GM19468 (cell line): Measurements from ENCODE around the gene CS.
"Not testable (repeated sequence)": the region's sequence is repeated elsewhere in the genome, so short reads cannot be mapped to it uniquely, and the experiment has no call there.

Experiments
- ATAC-seq: cut with Tn5 transposase; IDR thresholded peaks from one replicate; pipeline ENCODE4 v1.9.1; 2021; ENCODE audit warnings: mild to moderate bottlenecking, moderate library complexity, moderate number of reproducible peaks; ENCODE audit not compliant: unreplicated experiment; ENCODE audit errors: extremely low read depth

Gene CS

DNA sequence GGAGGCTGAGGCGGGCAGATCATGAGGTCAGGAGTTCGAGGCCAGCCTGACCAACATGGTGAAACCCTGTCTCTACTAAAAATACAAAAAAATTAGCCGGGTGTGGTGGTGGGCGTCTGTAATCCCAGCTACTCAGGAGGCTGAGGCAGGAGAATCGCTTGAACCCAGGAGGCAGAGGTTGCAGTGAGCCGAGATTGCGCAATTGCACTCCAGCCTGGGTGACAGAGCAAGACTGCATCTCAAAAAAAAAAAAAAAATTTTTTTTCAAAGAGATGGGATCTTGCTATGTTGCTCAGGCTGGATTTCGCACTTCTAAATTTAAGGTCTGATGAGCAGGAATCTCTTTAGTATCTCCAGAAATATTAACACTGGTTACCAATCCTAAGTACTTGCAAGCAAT, 21.5 kb upstream of the CS start:
- not testable (repeated sequence) for ATAC-seq

- ATAC-seq: no peak
Observed at GRCh38 chr12:56321027-56321426, 20.9 kb upstream of the CS start.

GRCh38 chr12:56317675-56318074, 17.5 kb upstream of the CS start:
- ATAC-seq: no peak

GRCh38 chr12:56315622-56316473, 15.7 kb upstream of the CS start, which contains the start of gene CNPY2:
Gene CNPY2 (minus strand): TSS chr12:56315988. CDS start chr12:56315217, 771 bp downstream.
- ATAC-seq: peak; percentile 83

GRCh38 chr12:56315249-56315621, 15.1 kb upstream of the CS start:
- ATAC-seq: no peak

DNA sequence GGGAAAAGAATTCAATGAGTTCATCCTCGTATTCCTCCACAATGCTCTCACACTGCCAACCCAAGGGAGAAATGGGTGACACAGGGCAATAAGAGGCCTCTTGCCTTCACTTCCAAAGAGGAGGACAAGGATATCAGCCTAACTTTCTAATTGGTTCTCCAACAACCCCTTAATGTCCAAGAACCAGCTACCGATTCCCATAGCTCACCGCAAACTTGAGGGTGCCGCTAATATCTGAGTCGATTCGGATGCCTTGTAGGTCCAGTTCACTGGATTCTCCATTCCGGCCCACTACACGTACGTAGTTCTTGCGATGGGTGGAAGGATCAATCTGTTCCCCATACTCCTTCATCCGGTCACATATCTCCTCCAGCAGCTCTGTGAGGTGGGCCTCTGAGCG, 10.9 kb upstream of the CS start:
- no peak for ATAC-seq

DNA sequence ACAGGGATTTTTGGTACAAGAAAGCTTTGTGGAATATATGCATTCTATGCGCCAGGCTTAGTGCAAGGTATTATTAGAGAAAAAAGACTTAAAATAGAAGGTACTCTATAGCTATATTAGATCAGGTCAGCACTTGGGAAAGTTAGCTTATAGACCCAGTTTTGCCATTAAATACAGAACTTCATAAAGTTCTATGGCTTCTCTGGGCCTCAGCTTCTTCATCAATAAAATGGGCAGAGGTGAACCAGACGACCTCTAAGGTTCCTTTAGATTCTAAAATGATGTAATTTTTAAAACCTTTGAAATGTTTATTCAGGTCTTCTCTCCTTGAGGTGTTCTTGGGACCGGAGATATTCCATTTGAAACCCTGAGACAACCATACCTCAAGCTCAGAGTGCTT, 8.6 kb upstream of the CS start:
- ATAC-seq: no peak

- no peak for ATAC-seq
Observed at GRCh38 chr12:56307221-56307965, 7.3 kb upstream of the CS start.

DNA sequence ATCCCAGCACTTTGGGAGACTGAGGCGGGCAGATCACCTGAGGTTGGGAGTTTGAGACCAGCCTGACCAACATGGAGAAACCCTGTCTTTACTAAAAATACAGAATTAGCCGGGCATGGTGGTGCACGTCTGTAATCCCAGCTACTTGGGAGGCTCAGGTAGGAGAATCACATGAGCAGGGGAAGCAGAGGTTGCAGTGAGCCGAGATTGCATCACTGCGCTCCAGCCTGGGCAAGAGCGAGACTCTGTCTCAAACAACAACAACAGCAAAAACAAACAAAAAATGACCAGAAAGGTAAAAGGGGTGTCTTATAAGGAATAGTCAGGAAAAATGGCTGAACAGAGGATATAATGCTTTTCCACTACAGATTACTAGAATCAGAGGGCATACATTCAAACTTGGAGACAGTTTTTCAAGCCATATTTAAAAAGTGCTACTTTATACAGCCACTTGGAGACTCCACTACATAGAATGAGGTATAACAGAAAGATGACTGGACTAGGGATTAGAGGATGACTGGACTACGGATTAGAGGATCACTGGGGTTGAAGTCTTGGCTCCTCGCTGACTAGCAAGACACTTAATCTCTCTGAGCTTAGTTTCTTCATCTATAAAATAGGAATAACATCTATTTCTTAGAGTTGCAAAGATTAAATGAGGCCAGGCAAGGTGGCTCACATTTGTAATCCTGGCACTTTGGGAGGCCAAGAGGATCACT, 4.9 kb upstream of the CS start:
- ATAC-seq: no peak

DNA sequence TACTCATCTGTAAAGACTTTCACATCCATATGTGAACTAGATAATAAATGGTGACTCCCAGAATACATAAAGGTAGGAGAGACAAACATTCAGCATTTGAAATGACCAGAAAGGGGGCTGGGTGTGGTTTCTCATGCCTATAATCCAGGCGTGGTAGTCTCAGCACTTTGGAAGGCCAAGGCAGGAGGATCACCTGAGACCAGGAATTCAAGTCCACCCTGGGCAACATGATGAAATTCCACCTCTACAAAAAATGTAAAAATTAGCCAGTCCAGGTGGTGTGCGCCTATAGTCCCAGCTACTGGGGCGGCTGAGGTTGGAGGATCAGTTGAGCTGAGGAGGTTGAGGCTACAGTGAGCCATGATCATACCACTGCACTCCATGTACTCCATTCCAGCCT, 4.1 kb upstream of the CS start:
- ATAC-seq: no peak

DNA sequence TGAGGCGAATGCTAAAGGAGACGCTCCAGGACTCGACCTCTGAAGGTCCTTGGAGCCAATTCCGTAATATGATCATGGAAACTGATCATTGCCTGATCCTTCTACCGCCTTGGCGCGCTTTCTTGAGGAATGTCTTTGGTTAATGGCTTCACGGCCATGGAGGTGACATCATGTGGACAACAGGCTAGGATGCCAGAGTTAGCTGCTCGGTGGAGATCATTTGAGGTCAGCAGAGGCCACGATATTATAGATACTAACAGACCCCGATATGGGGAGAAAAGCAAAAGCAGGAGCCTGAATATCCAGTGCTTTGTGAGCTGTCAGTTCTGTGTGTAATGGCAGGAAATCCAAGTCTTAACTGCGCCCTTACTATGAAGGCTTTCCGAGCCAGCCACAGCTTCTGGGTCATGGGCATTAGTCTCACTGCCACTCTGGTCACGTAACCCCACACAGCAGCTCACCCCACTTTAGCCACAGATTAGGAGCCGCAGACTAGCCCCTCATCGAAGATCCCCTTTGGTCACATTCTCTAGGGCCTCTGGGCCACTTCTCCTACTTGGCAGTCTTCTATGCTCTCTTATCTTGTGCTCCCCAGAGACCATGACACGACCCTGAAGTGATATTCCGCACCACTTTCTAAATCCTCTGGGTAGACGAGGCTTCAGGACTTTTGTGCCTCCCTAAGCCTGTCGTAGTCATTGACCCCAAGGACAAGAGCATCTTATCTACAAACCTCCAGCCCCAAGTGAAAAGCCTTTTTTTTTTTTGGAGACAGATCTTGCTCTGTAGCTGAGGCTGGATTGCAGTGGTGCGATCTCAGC, 724 bp upstream of the CS start:
- ATAC-seq: no peak

GRCh38 chr12:56299308-56299852, 750 bp downstream of the CS start:
- ATAC-seq: no peak

DNA sequence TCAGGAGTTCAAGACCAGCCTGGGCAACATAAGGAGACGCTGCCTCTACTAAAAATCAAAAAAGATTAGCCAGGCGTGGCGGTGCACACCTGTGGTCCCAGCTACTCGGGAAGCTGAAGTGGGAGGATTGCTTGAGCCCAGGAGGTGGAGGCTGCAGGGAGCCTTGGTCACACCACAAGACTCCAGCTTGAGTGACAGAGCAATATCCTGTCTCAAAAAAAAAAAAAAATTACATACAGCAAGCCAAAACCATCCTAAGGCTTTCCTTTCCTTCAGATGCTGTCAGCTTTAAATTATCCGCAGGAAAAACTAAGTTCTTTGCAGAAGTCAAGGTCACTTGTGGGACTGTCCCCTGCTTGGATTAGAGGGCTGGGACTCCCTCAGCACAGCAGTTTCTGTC, 1.3 kb downstream of the CS start:
- ATAC-seq: no peak

GRCh38 chr12:56297400-56297799, 2.7 kb downstream of the CS start:
- no peak for ATAC-seq

DNA sequence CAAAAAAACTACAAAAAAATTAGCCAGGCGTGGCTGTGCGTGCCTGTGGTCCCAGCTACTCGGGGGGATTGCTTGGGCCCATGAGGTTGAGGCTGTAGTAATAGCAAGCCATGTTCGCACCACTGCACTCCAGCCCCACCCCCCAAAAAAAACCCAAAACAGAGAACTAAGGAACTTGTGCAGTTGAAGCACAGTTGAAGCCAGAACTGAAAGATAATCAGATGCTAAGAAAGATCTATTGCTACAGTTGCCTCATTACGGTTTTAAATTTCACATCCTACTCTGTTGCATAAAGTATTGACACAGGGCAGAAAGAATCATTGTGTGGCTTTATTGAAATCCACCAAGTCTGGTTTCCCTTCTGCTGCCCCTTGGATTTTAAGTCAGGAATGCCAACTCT, 3.8 kb downstream of the CS start:
- no peak for ATAC-seq

- ATAC-seq: no peak
Observed at GRCh38 chr12:56293795-56294194, 6.3 kb downstream of the CS start.

GRCh38 chr12:56288705-56289387, 11.3 kb downstream of the CS start:
- ATAC-seq: no peak

GRCh38 chr12:56286044-56286830, 13.9 kb downstream of the CS start:
- no peak for ATAC-seq
